GM12892 (cell line): ENCODE results near the gene PLEKHG3.

Source experiments
- POLR2A ChIP-seq: IDR thresholded peaks from 2 replicates; pipeline ENCODE4 v1.6.1; 2011; ENCODE audit warnings: low read depth, low read length, control low read depth
- POLR2AphosphoS5 ChIP-seq: IDR thresholded peaks from 2 replicates; pipeline ENCODE4 v1.6.1; 2011; ENCODE audit warnings: low read depth, low read length, control low read depth
- TAF1 ChIP-seq: IDR thresholded peaks from 2 replicates; pipeline ENCODE4 v1.6.1; 2011; ENCODE audit warnings: low read depth, mild to moderate bottlenecking, control low read depth, low read length, borderline replicate concordance

DNA sequence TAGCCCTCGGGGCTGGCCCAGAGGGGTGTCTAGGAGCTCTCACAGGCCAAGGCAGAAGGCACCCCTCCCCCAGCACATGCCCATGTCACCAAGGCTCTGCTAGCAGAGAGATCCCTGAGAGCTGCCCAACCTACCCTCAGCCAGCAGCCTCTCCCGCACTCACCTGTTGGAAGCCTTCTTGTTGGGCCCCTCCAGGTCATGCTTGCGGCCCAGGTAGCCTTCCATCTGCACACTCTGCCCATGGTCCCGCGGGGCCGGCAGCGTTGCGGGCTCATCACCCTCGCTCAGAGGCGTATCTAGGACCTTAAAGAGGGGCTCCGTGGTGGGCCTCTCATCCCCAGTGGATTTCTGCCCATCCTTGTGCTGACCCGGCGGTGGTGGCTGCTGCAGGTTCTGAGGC lies 49.1 kb downstream of the PLEKHG3 start:
- TF ChIP-seq POLR2AphosphoS5 = no peak
- no peak for TF ChIP-seq TAF1
- TF ChIP-seq POLR2A = no peak
